Activated CD4-positive, alpha-beta T cell treated with anti-CD3 and anti-CD28 coated beads, Interleukin-10, Interleukin-2, amounts not matched to agents 100 ng/mL and 50 ng/mL, durations not matched to agents 16 hours and 8 hours (primary cell): ENCODE measurements around the gene LTBP2.
A peak's percentile ranks its signal among the peaks of the same experiment; 100 is the strongest.

Experiments used
- DNase-seq: peaks from one replicate; pipeline ENCODE4 v3.0.0-alpha.2; 2020

The LTBP2 gene

GRCh38 chr14:74503938-74504335 lies 108.1 kb downstream of the LTBP2 start:
- DNase-seq, result no peak

- DNase-seq, result no peak
Measured at GRCh38 chr14:74503291-74503937, 108.6 kb downstream of the LTBP2 start.

- DNase-seq, result peak; percentile 35
Measured at GRCh38 chr14:74502236-74503019, 109.6 kb downstream of the LTBP2 start.

- no peak for DNase-seq
Measured at GRCh38 chr14:74501691-74502090, 110.3 kb downstream of the LTBP2 start.

GRCh38 chr14:74501135-74501614 lies 110.9 kb downstream of the LTBP2 start:
- no peak for DNase-seq

- DNase-seq, result no peak
Measured at GRCh38 chr14:74500417-74501134, 111.5 kb downstream of the LTBP2 start.

- peak; percentile 59 for DNase-seq
Measured at GRCh38 chr14:74495356-74495755, 116.7 kb downstream of the LTBP2 start.

GRCh38 chr14:74493343-74494261 lies 118.4 kb downstream of the LTBP2 start, which contains the start of gene ISCA2:
TSS of gene ISCA2 (plus strand) at chr14:74493765. CDS start at chr14:74493775, 10 bp downstream.
- DNase-seq, result peak; percentile 100

- no peak for DNase-seq
Measured at GRCh38 chr14:74492776-74493342, 119.2 kb downstream of the LTBP2 start, which contains the start of gene NPC2. TSS of gene NPC2 (minus strand) at chr14:74493305. CDS start at chr14:74493274, 31 bp downstream.

- peak; percentile 56 for DNase-seq
Measured at GRCh38 chr14:74491956-74492775, 119.9 kb downstream of the LTBP2 start.

GRCh38 chr14:74490486-74490885 lies 121.6 kb downstream of the LTBP2 start:
- no peak for DNase-seq

GRCh38 chr14:74488786-74489397 lies 123.1 kb downstream of the LTBP2 start:
- DNase-seq, result no peak

- DNase-seq, result no peak
Measured at GRCh38 chr14:74486164-74486563, 125.9 kb downstream of the LTBP2 start.

GRCh38 chr14:74483321-74483720 lies 128.7 kb downstream of the LTBP2 start:
- no peak for DNase-seq

GRCh38 chr14:74482571-74482970 lies 129.5 kb downstream of the LTBP2 start:
- no peak for DNase-seq

GRCh38 chr14:74480046-74480445 lies 132.0 kb downstream of the LTBP2 start:
- no peak for DNase-seq

- no peak for DNase-seq
Measured at GRCh38 chr14:74478996-74479635, 132.9 kb downstream of the LTBP2 start.

GRCh38 chr14:74476607-74477006 lies 135.4 kb downstream of the LTBP2 start:
- DNase-seq, result no peak

GRCh38 chr14:74476107-74476506 lies 135.9 kb downstream of the LTBP2 start:
- DNase-seq, result no peak

GRCh38 chr14:74475678-74476077 lies 136.4 kb downstream of the LTBP2 start:
- no peak for DNase-seq
